ENCODE measurements around the gene GART.

DNA sequence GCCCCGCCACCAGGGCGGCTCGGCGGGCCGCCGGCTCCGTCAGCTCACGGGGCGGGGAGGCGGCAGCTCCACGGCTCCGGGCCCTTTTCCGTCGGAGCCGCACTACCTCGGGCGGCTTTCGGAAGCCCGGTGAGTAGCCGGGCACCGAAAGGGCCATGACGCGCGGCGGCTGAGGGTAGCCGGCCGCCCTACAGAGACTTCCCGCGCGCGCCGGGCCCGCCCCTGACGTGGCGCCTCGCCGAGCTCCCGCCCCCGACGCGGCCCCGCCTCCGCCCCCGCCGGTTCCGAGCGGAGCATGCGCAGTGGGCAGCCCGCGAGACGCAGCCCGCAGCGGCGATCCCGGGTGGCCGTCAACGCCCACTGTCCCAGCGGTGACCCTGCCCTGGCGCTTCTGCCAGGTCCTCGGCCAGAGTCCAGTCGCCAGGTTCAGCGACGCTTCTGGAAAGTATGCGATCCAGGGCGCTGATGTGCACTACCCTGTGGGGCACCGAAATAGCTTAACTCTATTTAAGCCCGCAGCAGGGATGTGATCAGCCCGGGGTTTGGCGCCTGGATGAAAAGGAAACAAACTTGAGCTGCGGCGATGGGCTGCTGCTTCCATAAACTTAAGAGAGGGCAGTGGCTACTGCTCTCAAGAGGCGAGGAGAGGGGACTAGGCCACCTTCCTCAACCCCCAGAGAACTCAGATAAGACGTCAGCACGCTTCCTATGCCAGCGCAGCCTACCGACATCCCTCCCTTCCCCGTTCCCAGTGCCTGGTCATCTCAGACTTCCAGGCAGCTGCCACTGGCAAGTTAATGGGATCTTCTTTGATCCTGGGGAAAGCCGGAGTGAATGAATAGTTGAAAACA lies 46.8 kb upstream of the GART start, which contains the start of gene DONSON:
- TF ChIP-seq CTCF (IDR thresholded peaks at IDR 0.05) (no peak), POLR2A (IDR thresholded peaks at IDR 0.05) (no peak), EP300 (IDR thresholded peaks at IDR 0.05) (no peak)
